Measurements from ENCODE around the gene ZNF367.

ZNF367 gene

GRCh38 chr9:96449523-96449844, 31.3 kb upstream of the ZNF367 start:
- no peak for TF ChIP-seq GATA2 (IDR thresholded peaks at IDR 0.05; ENCODE audit: low read depth, low read length)
- TF ChIP-seq GATA3 (IDR thresholded peaks at IDR 0.05; ENCODE audit: low read depth, low read length) = no peak

GRCh38 chr9:96448546-96449170, 30.5 kb upstream of the ZNF367 start:
- TF ChIP-seq GATA2 (IDR thresholded peaks at IDR 0.05; ENCODE audit: low read depth, low read length) (no peak), GATA3 (IDR thresholded peaks at IDR 0.05; ENCODE audit: low read depth, low read length) (no peak)

GRCh38 chr9:96447406-96447805, 29.2 kb upstream of the ZNF367 start:
- TF ChIP-seq GATA2 (IDR thresholded peaks at IDR 0.05; ENCODE audit: low read depth, low read length) (no peak), GATA3 (IDR thresholded peaks at IDR 0.05; ENCODE audit: low read depth, low read length) (no peak)

- TF ChIP-seq GATA2 (IDR thresholded peaks at IDR 0.05; ENCODE audit: low read depth, low read length) (no peak), GATA3 (IDR thresholded peaks at IDR 0.05; ENCODE audit: low read depth, low read length) (no peak)
Measured at GRCh38 chr9:96442491-96442890, 24.3 kb upstream of the ZNF367 start.

- TF ChIP-seq GATA2 (IDR thresholded peaks at IDR 0.05; ENCODE audit: low read depth, low read length) (no peak), GATA3 (IDR thresholded peaks at IDR 0.05; ENCODE audit: low read depth, low read length) (no peak)
Measured at GRCh38 chr9:96441798-96442445, 23.8 kb upstream of the ZNF367 start.

GRCh38 chr9:96440671-96441199, 22.6 kb upstream of the ZNF367 start:
- TF ChIP-seq GATA2 (IDR thresholded peaks at IDR 0.05; ENCODE audit: low read depth, low read length) = no peak
- no peak for TF ChIP-seq GATA3 (IDR thresholded peaks at IDR 0.05; ENCODE audit: low read depth, low read length)

- TF ChIP-seq GATA3 (IDR thresholded peaks at IDR 0.05; ENCODE audit: low read depth, low read length) (no peak), GATA2 (IDR thresholded peaks at IDR 0.05; ENCODE audit: low read depth, low read length) (no peak)
Measured at GRCh38 chr9:96437454-96437853, 19.3 kb upstream of the ZNF367 start.

GRCh38 chr9:96436456-96437126, 18.4 kb upstream of the ZNF367 start:
- TF ChIP-seq GATA3 (IDR thresholded peaks at IDR 0.05; ENCODE audit: low read depth, low read length) (no peak), GATA2 (IDR thresholded peaks at IDR 0.05; ENCODE audit: low read depth, low read length) (no peak)

- TF ChIP-seq GATA3 (IDR thresholded peaks at IDR 0.05; ENCODE audit: low read depth, low read length) (no peak), GATA2 (IDR thresholded peaks at IDR 0.05; ENCODE audit: low read depth, low read length) (no peak)
Measured at GRCh38 chr9:96436063-96436455, 17.9 kb upstream of the ZNF367 start.

GRCh38 chr9:96435345-96435744, 17.2 kb upstream of the ZNF367 start:
- TF ChIP-seq GATA2 (IDR thresholded peaks at IDR 0.05; ENCODE audit: low read depth, low read length) = no peak
- TF ChIP-seq GATA3 (IDR thresholded peaks at IDR 0.05; ENCODE audit: low read depth, low read length) = no peak

GRCh38 chr9:96430377-96430776, 12.2 kb upstream of the ZNF367 start:
- TF ChIP-seq GATA3 (IDR thresholded peaks at IDR 0.05; ENCODE audit: low read depth, low read length) (no peak), GATA2 (IDR thresholded peaks at IDR 0.05; ENCODE audit: low read depth, low read length) (no peak)

GRCh38 chr9:96429732-96430131, 11.6 kb upstream of the ZNF367 start:
- no peak for TF ChIP-seq GATA3 (IDR thresholded peaks at IDR 0.05; ENCODE audit: low read depth, low read length)
- TF ChIP-seq GATA2 (IDR thresholded peaks at IDR 0.05; ENCODE audit: low read depth, low read length) = no peak

GRCh38 chr9:96425500-96426169, 7.5 kb upstream of the ZNF367 start:
- no peak for TF ChIP-seq GATA2 (IDR thresholded peaks at IDR 0.05; ENCODE audit: low read depth, low read length)
- no peak for TF ChIP-seq GATA3 (IDR thresholded peaks at IDR 0.05; ENCODE audit: low read depth, low read length)

GRCh38 chr9:96423985-96424336, 5.8 kb upstream of the ZNF367 start:
- TF ChIP-seq GATA3 (IDR thresholded peaks at IDR 0.05; ENCODE audit: low read depth, low read length) = no peak
- no peak for TF ChIP-seq GATA2 (IDR thresholded peaks at IDR 0.05; ENCODE audit: low read depth, low read length)
